Measurements from ENCODE around the gene PSMD7. TPM values are rescaled to one million over a fixed set of nuclear protein-coding genes. Genes with fewer than 3 reads are reported as not detected.

The PSMD7 gene
- total and polyA plus RNA-seq, 2 donors (not counting 3 experiments of a cell fraction or from before 2014, with no cell fraction given) = 89.8 to 119 TPM

DNA sequence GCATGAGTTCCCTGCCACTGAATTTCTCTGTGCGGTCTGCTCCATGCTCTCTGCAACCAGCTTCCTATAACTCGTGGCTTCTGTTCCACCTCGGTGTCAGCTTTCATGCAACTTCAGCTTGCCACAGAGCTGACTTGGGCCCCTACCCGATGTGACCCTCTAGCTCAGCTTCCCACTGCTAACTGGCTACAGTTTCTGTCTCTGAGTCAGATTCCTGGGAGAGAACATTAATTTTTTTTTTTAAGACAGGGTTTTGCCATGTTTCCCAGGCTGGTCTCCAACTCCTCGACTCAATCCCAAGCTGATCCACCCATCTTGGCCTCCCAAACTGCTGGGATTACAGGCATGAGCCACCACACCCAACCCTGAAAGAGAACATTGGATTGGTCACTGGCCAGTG is 35.5 kb upstream of the PSMD7 start:
- Histone ChIP-seq H3K4me1 (ENCODE audit: control insufficient read depth, extremely low read depth, insufficient read depth, low read length) (no peaks in the 10 kb centered on the region), H2AFZ (ENCODE audit: low read depth, low read length) (no peak overlapping the region), H3K9me3 (replicated peaks; ENCODE audit: control insufficient read depth, insufficient read depth, low read length) (no peaks in the 10 kb centered on the region), H3K27ac (ENCODE audit: insufficient read depth, low read depth, low read length) (no peak overlapping the region), H3K27me3 (ENCODE audit: control insufficient read depth in 2 of 2, insufficient read depth in 2 of 2, low read length in 2 of 2) (no peaks in the 10 kb centered on the region), H3K36me3 (ENCODE audit: control insufficient read depth in 2 of 2, extremely low read depth in 1 of 2, insufficient read depth in 2 of 2, low read length in 2 of 2) (no peaks in the 10 kb centered on the region), H3K79me2 (ENCODE audit: control insufficient read depth, insufficient read depth, low read length) (no peaks in the 10 kb centered on the region), H3K4me2 (ENCODE audit: insufficient read depth, low read length) (no peak overlapping the region), H3K4me3 (replicated peaks in 1 of 3; ENCODE audit: insufficient read depth in 1 of 3, low read depth in 1 of 3, low read length in 3 of 3) (no peak overlapping the region), H3K9ac (replicated peaks; ENCODE audit: extremely low read depth, insufficient read depth, low read length) (no peak overlapping the region), H3K9me1 (replicated peaks; ENCODE audit: control insufficient read depth, extremely low read depth, insufficient read depth, low read length) (no peaks in the 10 kb centered on the region), H4K20me1 (replicated peaks; ENCODE audit: control insufficient read depth, extremely low read depth, insufficient read depth, low read length) (no peaks in the 10 kb centered on the region)
- TF ChIP-seq EZH2 (IDR thresholded peaks at IDR 0.05; ENCODE audit: borderline replicate concordance, low read depth, low read length, severe bottlenecking) (no peak), POLR2AphosphoS5 (IDR thresholded peaks at IDR 0.05; ENCODE audit: insufficient read depth, low read depth, low read length) (no peak), MYC (IDR thresholded peaks at IDR 0.05; ENCODE audit: low read depth, low read length) (no peak), GATA2 (IDR thresholded peaks at IDR 0.05; ENCODE audit: insufficient read depth, insufficient read length, low read depth, low read length) (no peak)
- CTCF ChIA-PET = no interaction called here
- no peak for FAIRE-seq
- no peak for DNase-seq (ENCODE audit: low read depth, low spot score)
- intact Hi-C loops (cut with micrococcal nuclease) = no loop called here
- dilution Hi-C loops (cut with MboI; ENCODE audit: extremely low pct_ligation_motif_present, low sequenced_read_pairs) = no loop called here
- POLR2A ChIA-PET = no interaction called here
- BruUV-seq (replicated peaks) = no TSS peak

GRCh38 chr16:74264811-74265210 is 31.8 kb upstream of the PSMD7 start:
- CTCF ChIA-PET = no interaction called here
- FAIRE-seq = no peak
- POLR2A ChIA-PET = no interaction called here

More at GRCh38 chr16:74264811-74265210, 31.8 kb upstream of the PSMD7 start:
- BruUV-seq (replicated peaks) = no TSS peak
- no peaks in the 10 kb centered on the region for H4K20me1 ChIP-seq (replicated peaks; ENCODE audit: control insufficient read depth, extremely low read depth, insufficient read depth, low read length)
- H3K4me3 ChIP-seq (replicated peaks in 1 of 3; ENCODE audit: insufficient read depth in 1 of 3, low read depth in 1 of 3, low read length in 3 of 3) = no peak overlapping the region
- no peaks in the 10 kb centered on the region for H3K79me2 ChIP-seq (ENCODE audit: control insufficient read depth, insufficient read depth, low read length)
- H3K27me3 ChIP-seq (ENCODE audit: control insufficient read depth in 2 of 2, insufficient read depth in 2 of 2, low read length in 2 of 2) = peaks cover 4 to 9% of the 10 kb centered on the region in 2 experiments
- dilution Hi-C loops (cut with MboI; ENCODE audit: extremely low pct_ligation_motif_present, low sequenced_read_pairs) = no loop called here
- intact Hi-C loops (cut with micrococcal nuclease) = no loop called here
- no peaks in the 10 kb centered on the region for H3K9me3 ChIP-seq (replicated peaks; ENCODE audit: control insufficient read depth, insufficient read depth, low read length)
- H3K4me1 ChIP-seq (ENCODE audit: control insufficient read depth, extremely low read depth, insufficient read depth, low read length) = no peaks in the 10 kb centered on the region
- DNase-seq (ENCODE audit: low read depth, low spot score) = no peak
- no peak overlapping the region for H2AFZ ChIP-seq (ENCODE audit: low read depth, low read length)
- H3K36me3 ChIP-seq (ENCODE audit: control insufficient read depth in 2 of 2, extremely low read depth in 1 of 2, insufficient read depth in 2 of 2, low read length in 2 of 2) = no peaks in the 10 kb centered on the region
- TF ChIP-seq MAX (IDR thresholded peaks at IDR 0.05; ENCODE audit: insufficient read depth, insufficient read length) (no peak), CTCF (IDR thresholded peaks at IDR 0.05; ENCODE audit: extremely low read depth in 1 of 2, insufficient read depth in 1 of 2, low read depth in 1 of 2, low read length in 2 of 2) (no peak), EZH2 (IDR thresholded peaks at IDR 0.05; ENCODE audit: borderline replicate concordance, low read depth, low read length, severe bottlenecking) (no peak), POLR2A (IDR thresholded peaks at IDR 0.05; ENCODE audit: low read depth, low read length) (no peak), MYC (IDR thresholded peaks at IDR 0.05; ENCODE audit: low read depth, low read length) (no peak), POLR2AphosphoS5 (IDR thresholded peaks at IDR 0.05; ENCODE audit: insufficient read depth, low read depth, low read length) (no peak), GATA2 (IDR thresholded peaks at IDR 0.05; ENCODE audit: insufficient read depth, insufficient read length, low read depth, low read length) (no peak), JUN (IDR thresholded peaks at IDR 0.05; ENCODE audit: borderline replicate concordance, insufficient read depth, insufficient read length, low read depth) (no peak), FOS (IDR thresholded peaks at IDR 0.05; ENCODE audit: borderline replicate concordance, insufficient read depth, low read length) (no peak)
- H3K27ac ChIP-seq (ENCODE audit: insufficient read depth, low read depth, low read length) = no peak overlapping the region
- H3K9me1 ChIP-seq (replicated peaks; ENCODE audit: control insufficient read depth, extremely low read depth, insufficient read depth, low read length) = no peaks in the 10 kb centered on the region
- no peak overlapping the region for H3K9ac ChIP-seq (replicated peaks; ENCODE audit: extremely low read depth, insufficient read depth, low read length)
- no peak overlapping the region for H3K4me2 ChIP-seq (ENCODE audit: insufficient read depth, low read length)

All from endothelial cell of umbilical vein (primary cell).